ENCODE data around the gene NELFE. TPM values are rescaled to one million over a fixed set of nuclear protein-coding genes. Genes with fewer than 3 reads are reported as not detected.
A peak's percentile ranks its signal among the peaks of the same experiment; 100 is the strongest.
"Not testable (repeated sequence)": the region's sequence is repeated elsewhere in the genome, so short reads cannot be mapped to it uniquely, and the experiment has no call there.

The NELFE gene
- 10 to 100 TPM; 72.5 to 97.9 (median 84.9) TPM for polyA plus RNA-seq (ENCODE audit: insufficient read length in 4 of 4)

- DNase-seq (ENCODE audit: low read depth in 4 of 4, low spot score in 3 of 4) = peak; percentile 94 to 96 (median 96)
These were observed at the start of gene NELFE, which contains the start of gene SKIC2 for GRCh38 chr6:31958741-31959739. TSS of gene NELFE (minus strand) at chr6:31958971. CDS start at chr6:31958446, 525 bp downstream. TSS of gene SKIC2 (plus strand) at chr6:31959175. CDS start at chr6:31959193, 18 bp downstream.

- not testable (repeated sequence) for DNase-seq (ENCODE audit: low read depth in 4 of 4, low spot score in 3 of 4)
These were observed 49.3 kb upstream of the NELFE start for GRCh38 chr6:32008037-32008436.

GRCh38 chr6:32007086-32007485 is 48.3 kb upstream of the NELFE start:
- not testable (repeated sequence) for DNase-seq (ENCODE audit: low read depth in 4 of 4, low spot score in 3 of 4)

GRCh38 chr6:32005991-32006529 is 47.3 kb upstream of the NELFE start:
- DNase-seq (ENCODE audit: low read depth in 4 of 4, low spot score in 3 of 4) = not testable (repeated sequence)

- DNase-seq (ENCODE audit: low read depth in 4 of 4, low spot score in 3 of 4) = not testable (repeated sequence)
These were observed 46.7 kb upstream of the NELFE start for GRCh38 chr6:32005538-32005880.

GRCh38 chr6:32004864-32005537 is 46.2 kb upstream of the NELFE start:
- DNase-seq (ENCODE audit: low read depth in 4 of 4, low spot score in 3 of 4) = not testable (repeated sequence)

- DNase-seq (ENCODE audit: low read depth in 4 of 4, low spot score in 3 of 4) = not testable (repeated sequence)
These were observed 45.6 kb upstream of the NELFE start for GRCh38 chr6:32004393-32004792.

- not testable (repeated sequence) for DNase-seq (ENCODE audit: low read depth in 4 of 4, low spot score in 3 of 4)
These were observed 44.5 kb upstream of the NELFE start for GRCh38 chr6:32003301-32003700.

- DNase-seq (ENCODE audit: low read depth in 4 of 4, low spot score in 3 of 4) = not testable (repeated sequence)
These were observed 43.9 kb upstream of the NELFE start for GRCh38 chr6:32002546-32003268.

- not testable (repeated sequence) for DNase-seq (ENCODE audit: low read depth in 4 of 4, low spot score in 3 of 4)
These were observed 37.6 kb upstream of the NELFE start for GRCh38 chr6:31996385-31996784.

GRCh38 chr6:31994421-31994820 is 35.6 kb upstream of the NELFE start:
- DNase-seq (ENCODE audit: low read depth in 4 of 4, low spot score in 3 of 4) = not testable (repeated sequence)

GRCh38 chr6:31989363-31989762 is 30.6 kb upstream of the NELFE start:
- not testable (repeated sequence) for DNase-seq (ENCODE audit: low read depth in 4 of 4, low spot score in 3 of 4)

- not testable (repeated sequence) for DNase-seq (ENCODE audit: low read depth in 4 of 4, low spot score in 3 of 4)
These were observed 23.0 kb upstream of the NELFE start, which contains the start of gene C4A for GRCh38 chr6:31981744-31982143. TSS of gene C4A (plus strand) at chr6:31982057. CDS start at chr6:31982108, 51 bp downstream.

GRCh38 chr6:31980998-31981397 is 22.2 kb upstream of the NELFE start:
- not testable (repeated sequence) for DNase-seq (ENCODE audit: low read depth in 4 of 4, low spot score in 3 of 4)

- DNase-seq (ENCODE audit: low read depth in 4 of 4, low spot score in 3 of 4) = not testable (repeated sequence)
These were observed 21.6 kb upstream of the NELFE start for GRCh38 chr6:31980195-31980876.

GRCh38 chr6:31979238-31979898 is 20.6 kb upstream of the NELFE start:
- DNase-seq (ENCODE audit: low read depth in 4 of 4, low spot score in 3 of 4) = no peak

- DNase-seq (ENCODE audit: low read depth in 4 of 4, low spot score in 3 of 4) = no peak
These were observed 20.1 kb upstream of the NELFE start for GRCh38 chr6:31978831-31979230.

GRCh38 chr6:31977816-31978431 is 19.2 kb upstream of the NELFE start:
- DNase-seq (ENCODE audit: low read depth in 4 of 4, low spot score in 3 of 4) = no peak

- DNase-seq (ENCODE audit: low read depth in 4 of 4, low spot score in 3 of 4) = not testable (repeated sequence)
These were observed 17.3 kb upstream of the NELFE start for GRCh38 chr6:31976065-31976464.
